Prostate gland (tissue), 2 donors: Measurements from ENCODE around the gene STING1. TPM values are rescaled to one million over a fixed set of nuclear protein-coding genes. Genes with fewer than 3 reads are reported as not detected.

ENCODE experiments used
- DNase-seq: peaks from one replicate; pipeline ENCODE4 v3.0.0-alpha.2; 2019; ENCODE audit warnings: low spot score
- H3K27ac ChIP-seq, 2 donors: fragments of 200-600 bp; sonication (generic); 2 replicates each; pipeline ENCODE4 v1.5.1; 2017 to 2019
- H3K27me3 ChIP-seq: fragments of 200-600 bp; sonication (generic); replicated peaks from 2 replicates; pipeline ENCODE4 v1.5.1; 2019; ENCODE audit not compliant: insufficient read depth
- H3K36me3 ChIP-seq, 2 donors: fragments of 200-600 bp; sonication (generic); 1 replicate in 1 of 2; 2 replicates in 1 of 2; pipeline versions ENCODE4 v1.5.1 to v1.8.1; 2017 to 2019
- H3K4me1 ChIP-seq: fragments of 200-600 bp; sonication (generic); replicated peaks from 2 replicates; pipeline ENCODE4 v1.5.1; 2019
- H3K4me3 ChIP-seq, 2 donors: fragments of 200-600 bp; sonication (generic); 2 replicates each; pipeline ENCODE4 v1.5.1; 2017 to 2019
- H3K9me3 ChIP-seq: fragments of 200-600 bp; sonication (generic); 2 replicates; pipeline ENCODE4 v1.5.1; 2017
- CTCF ChIP-seq, 4 experiments: fragments of 200-600 bp in 2 of 4; fragments of 450-650 bp in 2 of 4; sonication (generic) in 2 of 4; IDR thresholded peaks; 1 replicate in 3 of 4; 2 replicates in 1 of 4; pipeline ENCODE4 v1.5.1; 2016 to 2019; ENCODE audit warnings: antibody characterized with exemption in 4 of 4, mild to moderate bottlenecking in 2 of 4, moderate library complexity in 2 of 4
- POLR2A ChIP-seq: fragments of 450-650 bp; IDR thresholded peaks from one replicate; pipeline ENCODE4 v1.6.1; 2016; ENCODE audit warnings: antibody characterized with exemption, mild to moderate bottlenecking
- POLR2AphosphoS5 ChIP-seq: sonication (generic); formaldehyde crosslinking; IDR thresholded peaks from one replicate; pipeline ENCODE4 v1.6.1; 2017; ENCODE audit warnings: antibody characterized with exemption
- WGBS: methylation state at CpG from one replicate; pipeline ENCODE4 v1.1.5; 2018; 5-methylcytosine and 5-hydroxymethylcytosine counted together
- intact Hi-C: fragments of 100-400 bp; cut with DNase I; formaldehyde crosslinking; loops from one replicate; pipeline ENCODE4 v1.14.2; 2022
- total RNA-seq, 2 donors: library from RNA; depleted of rRNA; stranded (reverse); fragments of >200 nt; gene quantifications; one replicate each; pipeline ENCODE4 v1.1.0, GENCODE V29; 2016

Gene STING1
- total RNA-seq, 2 donors from 2014 or later: 33.8 to 59.1 TPM

DNA sequence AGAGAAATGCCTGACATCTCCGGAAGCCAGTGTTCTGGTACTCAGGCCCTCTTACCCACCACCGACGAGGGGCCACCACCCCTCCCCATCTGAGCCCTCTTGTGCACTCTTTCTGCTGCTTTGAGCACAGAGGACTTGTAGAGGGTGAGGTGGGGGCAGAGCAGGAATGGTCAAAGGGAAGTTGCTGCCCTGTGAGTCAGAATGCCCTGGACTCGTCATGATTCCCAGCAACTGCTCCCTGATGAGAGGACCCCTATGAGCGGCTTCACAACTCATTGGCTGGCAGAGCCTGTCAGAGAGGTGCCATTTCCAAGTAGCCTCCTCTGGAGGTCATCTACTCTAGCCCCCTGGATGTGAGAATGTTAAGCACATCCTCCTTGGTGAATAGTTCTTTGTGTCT is 20.9 kb downstream of the STING1 start:
- TF ChIP-seq POLR2AphosphoS5: no peak
- TF ChIP-seq CTCF (IDR thresholded peaks at IDR 0.05): no peak
- TF ChIP-seq POLR2A: no peak
- no peaks in the 10 kb centered on the region for H3K27me3 ChIP-seq
- WGBS: 90% methylated on average over 5 of the region's 5 CpGs

DNA sequence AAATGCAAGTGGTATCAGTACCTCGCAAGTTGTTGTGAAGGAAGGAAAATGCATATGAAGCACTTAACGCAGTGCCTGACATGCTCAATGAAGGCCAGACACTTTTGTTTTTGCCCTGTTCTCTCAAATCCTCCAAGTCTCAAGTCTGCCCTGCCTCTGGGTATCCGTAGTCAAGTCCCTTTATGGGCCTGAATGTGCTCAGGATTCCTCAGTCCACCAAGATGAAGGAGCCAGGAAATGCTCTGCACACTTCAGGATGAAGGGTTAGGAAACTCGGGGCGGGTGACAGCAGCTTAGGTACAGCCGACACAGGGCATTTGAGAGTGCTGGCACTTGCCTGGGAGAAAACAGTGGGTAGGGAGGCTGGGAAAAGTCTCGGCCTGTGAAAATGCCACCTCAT is 21.4 kb downstream of the STING1 start:
- no peaks in the 10 kb centered on the region for H3K9me3 ChIP-seq
- H3K4me3 ChIP-seq: no peak overlapping the region
- H3K4me1 ChIP-seq: no peaks in the 10 kb centered on the region
- no peaks in the 10 kb centered on the region for H3K36me3 ChIP-seq
- no peak for DNase-seq
- 88% methylated on average over 7 of the region's 7 CpGs for WGBS
- H3K27ac ChIP-seq: no peak overlapping the region
- H3K27me3 ChIP-seq: no peaks in the 10 kb centered on the region
- TF ChIP-seq POLR2A (no peak), CTCF (IDR thresholded peaks at IDR 0.05) (no peak), POLR2AphosphoS5 (no peak)
- intact Hi-C loops: no loop called here

More for the DNA sequence above, 20.9 kb downstream of the STING1 start:
- intact Hi-C loops: no loop called here
- DNase-seq: no peak
- Histone ChIP-seq H3K27ac (no peak overlapping the region), H3K9me3 (no peaks in the 10 kb centered on the region), H3K4me3 (no peak overlapping the region), H3K36me3 (no peaks in the 10 kb centered on the region), H3K4me1 (no peaks in the 10 kb centered on the region)

- Histone ChIP-seq H3K27ac (no peak overlapping the region), H3K4me1 (no peaks in the 10 kb centered on the region), H3K4me3 (no peak overlapping the region), H3K9me3 (no peaks in the 10 kb centered on the region), H3K36me3 (no peaks in the 10 kb centered on the region), H3K27me3 (no peaks in the 10 kb centered on the region)
- 89% methylated on average over 1 of the region's 1 CpG for WGBS
- no peak for TF ChIP-seq POLR2A
- no peak for TF ChIP-seq CTCF (IDR thresholded peaks at IDR 0.05)
- TF ChIP-seq POLR2AphosphoS5: no peak
- intact Hi-C loops: no loop called here
- DNase-seq: no peak
Measured at GRCh38 chr5:139460455-139460854, 22.1 kb downstream of the STING1 start.

DNA sequence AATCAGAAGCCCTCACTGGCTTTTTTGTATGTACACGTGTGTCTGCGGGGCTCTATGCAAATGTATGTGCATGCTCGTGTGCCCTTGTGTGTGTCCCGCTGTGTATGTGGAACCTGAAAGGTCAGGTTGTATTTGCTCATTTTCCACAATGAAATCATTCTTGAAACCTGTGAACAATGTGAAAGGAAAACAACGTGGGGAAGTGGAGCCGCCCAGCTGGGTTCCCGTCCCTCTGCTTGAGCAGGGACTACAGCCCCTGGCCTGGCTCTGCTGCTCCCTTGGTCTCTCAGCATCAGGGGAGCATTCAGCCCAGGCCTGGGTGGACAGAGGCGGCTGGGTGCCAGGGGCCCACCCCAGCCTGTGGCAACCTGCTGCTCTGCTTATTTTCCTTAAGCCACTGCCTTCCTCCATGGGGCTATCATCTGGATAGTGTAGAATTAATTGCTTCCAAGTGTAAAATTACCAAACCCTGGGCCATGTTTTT is 23.1 kb downstream of the STING1 start:
- H3K27ac ChIP-seq: no peak overlapping the region
- 59% methylated on average over 8 of the region's 8 CpGs for WGBS
- TF ChIP-seq CTCF (IDR thresholded peaks at IDR 0.05) (no peak), POLR2A (no peak), POLR2AphosphoS5 (no peak)

GRCh38 chr5:139458580-139459407 is 23.8 kb downstream of the STING1 start:
- no peak overlapping the region for H3K27ac ChIP-seq
- no peaks in the 10 kb centered on the region for H3K4me1 ChIP-seq
- intact Hi-C loops: no loop called here
- H3K36me3 ChIP-seq: no peaks in the 10 kb centered on the region
- TF ChIP-seq POLR2AphosphoS5: no peak
- no peak for TF ChIP-seq CTCF (IDR thresholded peaks at IDR 0.05)
- TF ChIP-seq POLR2A: no peak
- no peak for DNase-seq
- H3K9me3 ChIP-seq: no peaks in the 10 kb centered on the region
- 73% methylated on average over 8 of the region's 8 CpGs for whole genome bisulfite sequencing
- H3K4me3 ChIP-seq: no peak overlapping the region
- no peaks in the 10 kb centered on the region for H3K27me3 ChIP-seq

More for the DNA sequence above, 23.1 kb downstream of the STING1 start:
- Histone ChIP-seq H3K36me3 (no peaks in the 10 kb centered on the region), H3K4me1 (no peaks in the 10 kb centered on the region), H3K27me3 (no peaks in the 10 kb centered on the region), H3K4me3 (no peak overlapping the region), H3K9me3 (no peaks in the 10 kb centered on the region)
- DNase-seq: no peak
- intact Hi-C loops: no loop called here
